Dermis microvascular lymphatic vessel endothelial cell (primary cell): Measurements from ENCODE around the gene TNRC18. TPM values are rescaled to one million over a fixed set of nuclear protein-coding genes. Genes with fewer than 3 reads are reported as not detected.

ENCODE experiments used
- DNase-seq, 2 donors: peaks; one replicate each; pipeline versions ENCODE4 v3.0.0 to v3.0.0-alpha.2; 2010; ENCODE audit warnings: low read depth in 2 of 2
- total RNA-seq: library from RNA; depleted of rRNA; stranded (reverse); fragments of >200 nt; gene quantifications from 2 replicates; pipeline ENCODE4 v1.2.1, GENCODE V29; 2014

Gene TNRC18
- total RNA-seq, 1 donor from 2014 or later, result 16.6 TPM

- no peak for DNase-seq
Measured at GRCh38 chr7:5452470-5452899, 28.9 kb upstream of the TNRC18 start.

GRCh38 chr7:5451391-5451790 is 27.8 kb upstream of the TNRC18 start:
- DNase-seq, result no peak

GRCh38 chr7:5450549-5451327 is 27.1 kb upstream of the TNRC18 start:
- DNase-seq, result peak; percentile 14 to 53

GRCh38 chr7:5448378-5449037 is 24.9 kb upstream of the TNRC18 start:
- DNase-seq, result no peak

- DNase-seq, result no peak
Measured at GRCh38 chr7:5445981-5446594, 22.5 kb upstream of the TNRC18 start.

GRCh38 chr7:5443678-5444077 is 20.0 kb upstream of the TNRC18 start:
- DNase-seq, result no peak

GRCh38 chr7:5442757-5443305 is 19.2 kb upstream of the TNRC18 start:
- DNase-seq, result no peak

- DNase-seq, result no peak
Measured at GRCh38 chr7:5441840-5442503, 18.3 kb upstream of the TNRC18 start.

GRCh38 chr7:5439572-5440496 is 16.2 kb upstream of the TNRC18 start:
- DNase-seq, result no peak

- DNase-seq, result no peak
Measured at GRCh38 chr7:5439209-5439571, 15.6 kb upstream of the TNRC18 start.

- DNase-seq, result no peak
Measured at GRCh38 chr7:5437987-5438386, 14.4 kb upstream of the TNRC18 start.

GRCh38 chr7:5437348-5437892 is 13.8 kb upstream of the TNRC18 start:
- DNase-seq, result no peak

- DNase-seq, result no peak
Measured at GRCh38 chr7:5436003-5436678, 12.5 kb upstream of the TNRC18 start.

GRCh38 chr7:5435291-5436002 is 11.8 kb upstream of the TNRC18 start:
- no peak for DNase-seq

GRCh38 chr7:5433181-5433580 is 9.5 kb upstream of the TNRC18 start:
- no peak for DNase-seq

- DNase-seq, result no peak
Measured at GRCh38 chr7:5432691-5433090, 9.1 kb upstream of the TNRC18 start.

GRCh38 chr7:5431560-5432015 is 8.0 kb upstream of the TNRC18 start:
- no peak for DNase-seq

GRCh38 chr7:5430612-5430947 is 6.9 kb upstream of the TNRC18 start:
- DNase-seq, result no peak
